Jurkat, Clone E6-1 (cell line): ENCODE results near the gene NLK.
"Not testable (repeated sequence)": the region's sequence is repeated elsewhere in the genome, so short reads cannot be mapped to it uniquely, and the experiment has no call there.

ENCODE experiments used
- DNase-seq: peaks from one replicate; pipeline ENCODE4 v3.0.0-alpha.2; 2011; ENCODE audit warnings: low read depth, low spot score
- H3K4me3 ChIP-seq: 2 replicates; pipeline ENCODE4 v1.5.1; 2011; ENCODE audit warnings: mild to moderate bottlenecking, low read length, control low read depth, moderate library complexity

NLK gene

DNA sequence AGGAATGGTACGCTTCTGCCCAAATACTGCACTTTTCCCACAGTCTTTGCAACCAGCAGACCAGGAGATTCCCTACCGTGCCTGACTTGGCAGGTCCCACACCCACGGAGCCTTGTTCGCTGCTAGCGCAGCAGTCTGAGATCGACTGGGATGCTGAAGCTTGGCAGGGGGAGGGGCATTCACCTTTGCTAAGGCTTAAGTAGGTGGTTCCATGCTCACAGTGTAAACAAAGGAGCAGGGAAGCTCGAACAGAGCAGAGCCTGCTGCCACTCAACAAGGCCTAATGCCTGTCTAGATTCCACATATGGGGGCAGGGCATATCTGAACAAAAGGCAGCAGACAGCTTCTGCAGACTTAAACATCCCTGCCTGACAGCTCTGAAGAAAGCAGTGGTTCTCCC, 169.3 kb downstream of the NLK start:
- H3K4me3 ChIP-seq, result no peak overlapping the region
- no peak for DNase-seq

DNA sequence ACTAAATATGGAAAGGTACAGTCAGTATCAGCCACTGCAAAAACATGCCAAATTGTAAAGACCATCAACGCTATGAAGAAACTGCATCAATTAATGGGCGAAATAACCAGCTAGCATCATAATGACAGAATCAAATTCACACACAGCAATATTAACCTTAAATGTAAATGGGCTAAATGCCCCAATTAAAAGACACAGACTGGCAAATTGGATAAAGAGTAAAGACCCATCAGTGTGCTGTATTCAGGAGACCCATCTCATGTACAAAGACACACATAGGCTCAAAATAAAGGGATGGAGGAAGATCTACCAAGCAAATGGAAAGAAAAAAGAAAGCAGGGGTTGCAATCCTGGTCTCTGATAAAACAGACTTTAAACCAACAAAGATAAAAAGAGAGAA, 171.1 kb downstream of the NLK start:
- DNase-seq, H3K4me3 ChIP-seq: not testable (repeated sequence)

DNA sequence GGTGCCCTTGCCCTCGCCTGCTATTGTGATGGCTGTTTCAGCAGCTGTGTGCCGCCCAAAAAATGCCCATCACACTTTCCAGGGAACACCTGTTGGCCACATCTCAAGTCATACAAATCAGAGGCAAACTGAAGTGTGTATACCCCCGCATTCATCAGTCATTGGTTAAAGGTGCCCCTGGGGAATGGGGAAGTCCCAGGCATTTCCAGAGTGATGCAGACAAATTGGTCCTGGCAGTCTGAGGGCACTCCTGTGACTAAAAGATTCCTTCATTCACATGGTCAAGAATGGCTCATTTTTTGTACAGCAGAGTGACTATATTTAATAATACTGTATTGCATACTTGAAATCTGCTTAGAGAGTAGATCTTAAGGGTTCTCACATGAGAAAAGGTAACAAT, 173.6 kb downstream of the NLK start:
- H3K4me3 ChIP-seq, result no peak overlapping the region
- no peak for DNase-seq

DNA sequence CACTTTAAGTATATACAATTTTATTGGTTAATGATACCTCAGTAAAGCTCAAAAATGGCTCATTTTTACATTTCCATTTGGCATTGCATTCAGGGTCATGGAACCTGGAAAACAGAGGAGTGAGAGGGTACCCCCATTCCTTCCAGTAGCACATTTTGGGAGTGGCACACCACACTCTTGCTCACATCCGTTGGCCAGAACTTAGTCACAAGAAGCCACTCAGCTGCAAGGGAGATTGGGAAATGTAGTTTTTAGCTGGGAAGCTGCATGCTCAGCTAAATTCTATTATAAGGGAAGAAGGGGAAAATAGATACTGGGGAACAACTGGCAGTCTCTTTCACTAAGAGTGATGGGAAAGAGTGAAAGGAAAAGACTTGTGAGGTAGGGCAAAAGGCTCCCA, 174.1 kb downstream of the NLK start:
- H3K4me3 ChIP-seq, result no peak overlapping the region
- no peak for DNase-seq

DNA sequence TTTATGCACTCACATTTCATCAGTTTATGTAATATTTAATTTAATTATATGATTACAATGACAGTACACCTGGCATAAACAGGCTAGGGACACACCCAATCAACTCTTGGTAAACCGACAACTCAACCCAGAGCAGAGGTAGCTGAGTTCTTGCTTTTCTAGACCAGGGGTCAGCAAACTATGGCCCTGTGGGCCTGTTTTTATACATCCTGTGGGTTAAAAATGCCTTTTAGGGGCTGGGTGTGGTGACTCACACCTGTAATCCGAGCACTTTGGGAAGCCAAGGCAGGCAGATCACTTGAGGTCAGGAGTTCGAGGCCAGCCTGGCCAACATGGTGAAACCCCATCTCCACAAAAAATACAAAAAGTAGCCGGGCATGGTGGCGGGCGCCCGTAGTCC, 177.3 kb downstream of the NLK start:
- DNase-seq, result no peak

DNA sequence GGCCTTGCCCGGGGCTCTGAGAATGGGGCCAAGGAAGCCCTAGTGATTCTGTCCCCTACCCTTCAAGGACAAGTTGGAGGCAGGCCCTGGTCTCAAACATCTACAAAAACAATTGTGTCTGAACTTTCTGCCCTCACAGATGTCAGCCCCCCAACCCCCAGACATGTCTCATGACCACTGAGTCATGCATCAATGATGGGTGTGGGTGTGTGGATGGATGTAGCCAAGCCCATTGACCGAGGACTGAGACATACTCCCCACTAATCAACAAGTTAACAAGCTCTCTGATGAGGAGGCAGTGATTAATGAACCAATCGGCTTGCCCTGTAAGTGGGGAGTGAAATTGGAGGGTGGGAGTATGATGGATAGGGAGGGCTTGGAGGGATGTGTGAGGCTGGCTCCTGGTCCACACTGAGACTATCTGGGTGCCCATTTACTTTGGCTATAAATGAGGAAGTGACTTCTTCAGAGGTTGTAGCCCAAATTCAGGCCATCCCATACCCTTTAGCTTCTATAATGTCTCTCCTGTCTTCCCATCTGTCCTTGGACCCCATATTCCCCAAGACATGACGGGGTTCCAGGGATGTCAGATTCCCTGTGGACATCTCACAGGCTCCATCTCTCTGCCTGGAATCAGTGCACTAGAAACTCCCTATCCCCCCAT, 179.4 kb downstream of the NLK start:
- H3K4me3 ChIP-seq, result no peak overlapping the region
- no peak for DNase-seq

More for the DNA sequence above, 177.3 kb downstream of the NLK start:
- no peak overlapping the region for H3K4me3 ChIP-seq

DNA sequence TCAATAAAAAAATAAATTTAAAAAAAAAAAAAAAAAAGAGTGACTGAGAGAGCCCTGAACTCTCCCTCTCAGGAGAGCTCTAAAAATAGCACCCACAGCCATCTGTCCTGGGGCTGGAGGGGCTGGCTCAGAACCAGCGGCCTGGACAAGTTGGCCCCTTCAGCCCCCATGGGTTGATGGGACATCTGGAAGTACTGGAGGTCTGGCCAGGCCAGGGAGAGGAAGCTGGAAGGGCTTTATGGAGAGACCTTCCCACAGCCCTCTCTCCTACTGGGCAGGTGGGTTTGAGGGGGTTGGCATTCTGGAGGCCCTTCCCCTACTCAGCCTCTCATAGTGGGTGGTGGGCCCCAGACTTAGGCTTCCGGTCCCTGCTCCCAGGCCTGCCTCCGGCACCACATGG, 182.8 kb downstream of the NLK start:
- no peak for DNase-seq
- no peak overlapping the region for H3K4me3 ChIP-seq

DNA sequence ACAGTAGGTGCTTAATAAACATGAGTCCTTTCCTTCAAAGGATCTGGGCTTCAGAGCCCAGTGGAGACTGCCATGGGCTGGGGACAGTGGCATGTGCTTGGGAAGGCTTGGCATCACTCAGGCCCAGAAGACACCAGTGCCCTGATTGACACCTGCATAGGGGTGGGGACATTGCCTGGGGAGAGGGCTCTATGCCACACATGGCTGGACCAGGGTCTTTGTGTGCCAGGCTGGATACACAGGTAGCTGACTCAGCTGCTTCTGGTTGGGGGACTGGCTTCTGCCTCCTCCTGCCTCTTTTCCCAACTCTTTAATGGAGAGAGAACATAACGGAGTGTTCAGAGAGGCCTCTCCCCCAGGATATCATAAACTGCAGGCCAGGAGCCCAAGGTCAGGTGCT, 183.4 kb downstream of the NLK start:
- no peak overlapping the region for H3K4me3 ChIP-seq
- DNase-seq, result no peak

DNA sequence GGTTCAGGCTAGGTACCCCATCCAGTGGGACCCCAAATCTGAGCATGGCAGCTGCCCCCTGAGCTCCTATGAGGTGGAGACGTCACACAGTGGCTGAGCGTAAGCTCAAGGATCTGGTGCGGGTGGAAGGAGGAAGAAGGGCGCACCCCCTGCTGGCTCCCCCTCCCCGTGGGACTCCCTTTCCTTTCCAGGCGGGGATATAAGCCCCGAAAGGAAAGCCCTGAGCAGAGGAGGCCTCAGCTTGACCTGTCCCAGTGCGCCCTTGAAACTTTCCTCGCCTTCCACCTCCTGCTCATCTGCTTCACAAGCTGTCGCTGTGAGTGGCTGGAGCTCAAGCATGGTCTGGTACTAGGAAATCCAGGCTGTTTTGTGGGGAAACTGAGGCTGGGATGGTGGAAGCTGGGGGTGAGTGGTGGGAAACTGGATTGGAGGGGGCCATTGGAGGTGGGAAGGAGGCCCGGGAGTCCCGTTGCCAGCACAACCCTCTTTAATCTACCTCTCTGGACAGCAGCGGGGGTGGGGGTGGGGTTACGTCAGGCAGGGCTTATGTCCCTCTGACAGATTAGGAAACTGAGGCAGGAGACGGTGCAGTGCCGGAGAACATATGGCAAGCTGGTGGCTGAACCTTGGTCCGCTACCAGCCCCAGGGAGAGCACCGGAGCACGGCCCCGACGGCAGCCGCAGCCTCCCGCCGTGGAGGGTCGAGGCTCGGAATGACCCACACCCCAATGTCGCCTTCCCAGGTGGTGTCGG, 184.3 kb downstream of the NLK start:
- H3K4me3 ChIP-seq, result no peak overlapping the region
- no peak for DNase-seq

DNA sequence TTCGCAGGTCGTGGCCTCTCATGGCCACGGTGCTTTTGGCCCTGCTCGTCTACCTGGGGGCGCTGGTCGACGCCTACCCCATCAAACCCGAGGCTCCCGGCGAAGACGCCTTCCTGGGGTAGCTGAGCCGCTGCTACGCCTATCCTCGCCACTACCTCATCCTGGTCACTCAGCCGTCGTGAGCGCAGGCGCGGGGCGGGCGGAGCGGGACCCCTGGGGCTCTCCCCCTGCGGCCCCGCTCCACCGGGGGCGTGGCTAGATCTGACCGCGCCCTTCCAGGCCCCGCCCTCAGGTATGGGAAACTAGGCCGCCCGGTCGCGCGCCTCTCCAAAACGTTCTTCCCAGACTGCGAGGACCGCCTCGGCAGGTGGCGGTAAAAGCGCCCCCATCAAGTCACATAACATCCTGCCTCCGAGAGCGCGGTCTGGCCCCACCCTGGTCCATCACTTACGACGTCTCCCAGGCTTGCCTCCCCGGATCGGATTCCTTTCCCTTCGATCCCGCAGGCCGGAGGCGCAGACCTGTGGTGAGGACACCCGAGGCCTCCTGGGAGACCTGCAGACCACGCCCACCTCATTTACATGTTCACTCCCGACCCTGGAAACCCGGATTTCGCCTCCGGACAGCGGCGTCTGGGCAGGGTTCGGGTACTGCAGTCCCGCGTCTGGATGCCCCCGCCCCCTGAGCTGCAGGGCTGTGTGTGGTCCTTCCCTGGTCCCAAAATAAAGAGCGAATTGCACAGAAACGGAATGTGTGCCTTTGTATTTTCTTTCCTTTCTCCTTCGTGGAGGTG, 185.0 kb downstream of the NLK start:
- DNase-seq, result no peak
- no peak overlapping the region for H3K4me3 ChIP-seq

DNA sequence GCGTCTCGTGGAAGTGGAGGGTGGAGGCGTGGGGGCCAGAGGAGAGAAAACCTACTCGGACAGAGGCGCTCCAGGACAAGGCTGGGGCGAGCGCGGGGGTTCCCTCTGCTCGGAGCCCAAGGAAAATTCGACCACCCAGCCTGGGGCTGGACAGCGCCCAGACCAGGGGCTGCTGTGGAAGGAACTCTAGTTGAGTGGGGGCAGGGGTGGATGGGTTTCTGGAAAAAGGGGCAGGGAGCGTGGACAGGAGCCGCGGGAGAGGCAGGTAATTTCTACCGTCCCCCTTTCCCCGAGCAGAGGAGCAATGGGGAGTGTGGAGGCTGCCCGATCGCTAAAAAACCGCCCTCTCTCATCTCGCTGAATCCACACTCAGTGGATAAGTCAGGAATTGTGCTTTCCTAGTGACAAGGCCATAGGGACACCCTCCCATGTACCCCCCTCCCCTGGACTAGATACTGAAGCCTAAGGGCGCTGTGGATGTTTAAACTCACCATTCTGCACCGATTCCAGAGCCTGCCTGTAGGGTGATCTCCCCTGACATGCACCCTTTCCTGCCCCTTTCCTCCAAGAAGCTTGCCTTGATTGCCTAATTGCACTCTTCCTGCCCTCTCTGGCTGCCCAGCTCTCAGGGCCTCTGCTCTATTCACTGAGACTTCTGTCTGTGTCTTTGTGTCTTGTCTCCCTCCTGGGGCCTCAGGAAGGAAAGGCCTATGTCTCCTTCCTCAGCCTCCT, 185.8 kb downstream of the NLK start:
- DNase-seq, result no peak

DNA sequence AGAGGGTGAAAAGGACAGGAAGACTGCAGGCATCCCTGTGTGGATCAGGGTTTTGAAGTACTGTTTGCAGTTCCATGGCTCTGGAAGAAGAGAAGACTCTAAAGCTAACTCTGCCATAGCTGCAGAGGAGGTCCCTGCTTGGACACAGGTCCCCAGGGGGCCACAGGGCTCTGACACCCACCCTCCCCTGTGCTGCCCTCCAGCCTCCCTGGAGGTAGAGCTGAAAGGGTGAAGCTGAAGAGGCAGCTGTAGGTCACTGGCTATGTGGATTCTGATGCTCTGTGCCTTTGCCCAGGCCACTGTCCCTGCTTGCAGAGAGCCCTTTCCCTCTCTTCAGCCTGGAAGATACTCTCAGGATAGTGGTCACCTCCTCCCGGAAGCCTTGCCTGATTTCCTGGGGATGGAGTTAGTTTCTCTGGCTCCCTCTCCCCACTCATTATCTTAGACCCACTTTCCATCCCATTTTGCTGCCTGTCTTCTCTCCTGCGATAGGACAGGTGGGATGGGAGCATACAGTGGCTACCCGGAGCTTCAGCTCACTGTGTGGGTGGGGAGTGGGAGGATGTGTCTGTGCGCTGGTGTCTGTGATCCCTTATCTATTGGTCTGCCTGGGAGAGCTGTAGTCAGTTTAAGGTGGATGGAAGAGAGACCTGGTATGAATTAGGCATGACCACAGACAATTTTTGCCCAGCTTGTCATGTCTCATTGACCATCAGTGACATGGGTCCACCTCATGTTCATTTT, 186.7 kb downstream of the NLK start:
- no peak overlapping the region for H3K4me3 ChIP-seq
- no peak for DNase-seq

More for the DNA sequence above, 185.8 kb downstream of the NLK start:
- H3K4me3 ChIP-seq, result no peak overlapping the region

DNA sequence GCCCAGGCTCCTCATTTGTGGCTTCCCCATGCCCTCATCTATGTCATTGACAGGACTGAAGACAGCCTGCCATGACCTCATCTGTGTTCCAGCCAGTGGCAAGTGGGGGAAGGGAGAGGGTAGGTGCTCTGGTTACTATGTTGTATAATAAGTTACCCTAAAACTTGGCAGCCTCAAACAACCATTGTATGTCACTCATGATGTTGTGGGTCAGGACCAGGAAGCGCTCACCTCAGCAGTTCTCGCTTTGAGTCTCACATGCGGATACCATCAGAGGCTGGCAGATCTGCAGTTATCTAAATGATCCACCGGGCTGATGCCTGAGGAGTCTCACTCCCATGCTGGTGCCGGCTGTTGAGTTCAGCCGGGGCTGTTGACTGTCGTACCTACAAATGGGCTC, 187.5 kb downstream of the NLK start:
- no peak overlapping the region for H3K4me3 ChIP-seq
- no peak for DNase-seq

DNA sequence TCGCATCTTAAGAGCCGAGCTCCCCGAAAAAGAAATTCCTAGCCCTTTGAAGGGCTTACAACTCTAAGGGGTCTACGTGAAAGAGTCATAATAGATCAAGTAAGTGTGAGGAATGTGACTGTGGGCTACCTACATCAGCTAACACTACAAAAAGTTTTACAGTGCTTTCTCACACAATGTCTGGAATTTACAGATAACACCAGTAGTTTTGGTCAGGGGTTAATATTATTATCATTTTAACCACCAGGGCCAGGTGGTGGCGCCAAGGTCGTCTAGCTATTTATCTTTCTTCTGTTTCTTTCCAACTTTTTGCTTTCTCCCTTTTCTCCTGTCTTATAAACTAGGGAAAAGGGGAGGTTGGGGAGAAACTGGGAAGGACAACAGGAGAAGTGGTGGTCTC, 188.1 kb downstream of the NLK start:
- not testable (repeated sequence) for H3K4me3 ChIP-seq, DNase-seq

DNA sequence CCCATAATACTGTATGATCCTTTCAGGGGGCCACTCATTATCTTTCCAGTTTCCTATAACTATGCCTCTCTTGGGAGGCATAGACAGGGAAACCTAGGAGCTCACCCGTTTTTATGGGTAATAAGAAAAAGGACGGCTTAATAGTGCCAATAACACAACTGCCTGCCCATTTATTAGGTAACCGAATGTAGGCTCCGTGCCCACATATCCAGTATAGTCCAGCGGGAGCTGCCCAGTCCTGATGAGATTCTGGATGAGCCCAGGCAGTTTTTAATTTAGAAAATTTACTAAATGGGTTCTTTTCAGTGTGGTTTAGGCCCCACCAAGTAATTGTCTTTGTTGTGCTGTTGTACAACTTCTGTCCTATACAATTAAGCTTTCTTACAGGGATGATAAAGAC, 189.1 kb downstream of the NLK start:
- not testable (repeated sequence) for H3K4me3 ChIP-seq, DNase-seq

DNA sequence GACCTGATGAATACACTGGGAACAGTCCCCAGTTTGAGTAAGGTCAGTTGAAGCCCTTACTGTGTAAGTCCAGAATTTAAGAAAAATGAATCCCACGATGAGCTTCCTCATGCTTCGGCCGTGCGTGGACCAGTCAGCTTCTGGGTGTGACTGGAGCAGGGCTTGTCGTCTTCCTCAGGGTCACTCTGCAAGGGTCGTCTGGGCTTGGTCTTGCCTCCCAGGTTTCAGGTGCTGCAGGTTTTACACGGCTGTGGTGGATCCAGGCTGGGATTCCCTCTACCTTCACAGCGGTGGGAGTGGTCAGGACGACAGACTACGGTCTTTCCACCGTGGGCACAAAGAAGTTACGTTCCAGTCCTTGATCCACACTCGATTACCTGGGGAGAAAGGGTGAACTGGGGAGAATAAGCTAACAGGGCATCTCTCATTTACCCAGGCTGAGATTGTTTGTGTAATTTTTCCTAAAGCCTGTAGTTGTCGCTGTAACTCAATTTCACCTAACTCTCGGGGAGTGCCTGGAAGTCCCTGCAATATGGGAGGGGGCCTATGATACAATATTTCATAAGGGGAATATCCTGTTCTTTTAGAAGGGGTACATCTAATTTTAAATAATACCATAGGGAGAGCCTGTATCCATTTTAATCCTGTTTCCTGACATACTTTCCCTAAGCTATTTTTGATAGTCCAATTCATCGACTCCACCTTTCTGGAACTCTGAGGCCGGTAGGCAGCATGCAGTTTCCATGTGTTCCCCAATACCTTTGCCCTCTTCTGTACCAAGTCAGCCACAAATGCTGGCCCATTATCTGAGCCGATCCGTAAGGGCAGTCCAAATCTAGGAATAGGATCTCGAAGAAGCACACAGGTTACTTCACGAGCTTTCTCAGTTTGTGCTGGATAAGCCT, 190.7 kb downstream of the NLK start:
- not testable (repeated sequence) for H3K4me3 ChIP-seq, DNase-seq

DNA sequence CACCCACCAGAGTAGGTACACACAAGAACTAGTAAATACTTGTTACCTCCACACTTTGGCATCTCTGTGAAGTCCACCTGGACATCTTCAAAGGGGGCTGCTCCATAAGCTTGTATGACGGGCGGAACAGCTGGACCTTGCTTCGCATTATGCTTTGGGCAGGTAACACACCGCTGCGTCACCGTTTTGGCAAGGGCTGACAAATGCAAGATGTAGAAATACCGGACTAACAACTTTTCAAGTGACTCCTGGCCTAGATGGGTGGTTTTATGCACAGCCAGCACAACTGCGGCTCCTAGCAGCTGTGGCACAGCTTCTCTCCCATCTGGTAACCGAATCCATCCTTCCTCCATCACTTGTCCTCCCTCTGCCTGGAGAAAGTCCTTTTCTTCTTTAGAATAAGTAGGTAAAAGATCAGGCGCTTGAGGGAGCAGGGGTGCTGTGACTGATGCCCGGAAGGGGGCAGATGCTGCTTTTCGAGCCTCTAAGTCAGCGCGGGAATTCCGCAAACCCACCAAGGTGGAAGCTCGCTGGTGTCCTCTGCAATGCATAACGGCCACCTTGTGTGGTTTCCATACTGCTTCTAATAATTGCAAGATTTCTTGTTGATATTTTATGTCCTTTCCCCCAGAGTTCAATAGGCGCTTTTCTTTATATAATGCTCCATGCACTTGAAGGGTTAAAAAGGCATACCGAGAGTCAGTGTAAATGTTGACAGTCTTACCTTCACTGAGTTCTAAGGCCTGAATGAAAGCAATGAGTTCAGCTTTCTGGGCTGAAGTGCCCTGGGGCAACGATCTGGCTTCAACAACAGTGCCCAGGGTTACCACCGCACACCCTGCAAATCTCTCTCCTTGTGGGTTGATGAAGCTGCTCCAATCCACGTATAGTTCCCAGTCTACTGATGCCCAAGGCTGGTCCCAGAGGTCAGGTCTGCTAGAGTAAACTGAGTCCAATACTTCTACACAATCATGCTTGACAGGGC, 191.7 kb downstream of the NLK start:
- DNase-seq, H3K4me3 ChIP-seq: not testable (repeated sequence)
